Osteoblast (primary cell): ENCODE results near the gene CCL2. TPM values are rescaled to one million over a fixed set of nuclear protein-coding genes. Genes with fewer than 3 reads are reported as not detected.
"Not testable (repeated sequence)": the region's sequence is repeated elsewhere in the genome, so short reads cannot be mapped to it uniquely, and the experiment has no call there.

Experiments
- DNase-seq: peaks from one replicate; pipeline ENCODE4 v3.0.0; 2011; ENCODE audit warnings: low spot score, mixed read lengths; ENCODE audit not compliant: insufficient read length; ENCODE audit errors: missing footprints
- H2AFZ ChIP-seq: 2 replicates; pipeline ENCODE4 v1.6.0; 2011; ENCODE audit warnings: mild to moderate bottlenecking, low read length
- H3K27ac ChIP-seq: 2 replicates; pipeline ENCODE4 v1.5.1; 2011; ENCODE audit warnings: mild to moderate bottlenecking, low read depth, low read length, moderate library complexity
- H3K27me3 ChIP-seq: 2 replicates; pipeline ENCODE4 v1.6.0; 2012; ENCODE audit warnings: mild to moderate bottlenecking, control low read depth, inconsistent platforms, low read length, moderate library complexity; ENCODE audit not compliant: insufficient read depth
- H3K36me3 ChIP-seq: 2 replicates; pipeline ENCODE4 v1.5.1; 2011; ENCODE audit warnings: mild to moderate bottlenecking, low read length, control low read depth, moderate library complexity; ENCODE audit not compliant: insufficient read depth
- H3K4me1 ChIP-seq: 2 replicates; pipeline ENCODE4 v1.5.1; 2011; ENCODE audit warnings: mild to moderate bottlenecking, low read length, control low read depth, moderate library complexity; ENCODE audit not compliant: insufficient read depth
- H3K4me2 ChIP-seq: 2 replicates; pipeline ENCODE4 v1.6.0; 2011; ENCODE audit warnings: mild to moderate bottlenecking, low read length; ENCODE audit not compliant: insufficient read depth
- H3K4me3 ChIP-seq: fragments of 200-600 bp; sonication (generic); 3 replicates; pipeline ENCODE4 v1.5.1; 2012; ENCODE audit warnings: mild to moderate bottlenecking, low read length, inconsistent platforms; ENCODE audit not compliant: insufficient read depth
- H3K79me2 ChIP-seq: 2 replicates; pipeline ENCODE4 v1.6.0; 2012; ENCODE audit warnings: mild to moderate bottlenecking, low read length, control low read depth, inconsistent platforms; ENCODE audit not compliant: insufficient read depth
- H3K9me3 ChIP-seq: 2 replicates; pipeline ENCODE4 v1.5.1; 2011; ENCODE audit warnings: low read depth, low read length, control low read depth
- H4K20me1 ChIP-seq: 2 replicates; pipeline ENCODE4 v1.6.0; 2012; ENCODE audit warnings: mild to moderate bottlenecking, low read length, control low read depth; ENCODE audit not compliant: insufficient read depth
- total RNA-seq: library from RNA; depleted of rRNA; stranded (reverse); fragments of >200 nt; gene quantifications from 2 replicates; pipeline ENCODE4 v1.2.3, GENCODE V29; 2012
- TF ChIP-seq, protein P1 (sequence below): IDR thresholded peaks from 2 replicates; pipeline ENCODE4 v1.5.1; 2011; ENCODE audit warnings: mild to moderate bottlenecking, low read depth, low read length, moderate library complexity; ENCODE audit errors: extremely low read depth

The CCL2 gene
- total RNA-seq, 1 donor, result 70.9 TPM

DNA sequence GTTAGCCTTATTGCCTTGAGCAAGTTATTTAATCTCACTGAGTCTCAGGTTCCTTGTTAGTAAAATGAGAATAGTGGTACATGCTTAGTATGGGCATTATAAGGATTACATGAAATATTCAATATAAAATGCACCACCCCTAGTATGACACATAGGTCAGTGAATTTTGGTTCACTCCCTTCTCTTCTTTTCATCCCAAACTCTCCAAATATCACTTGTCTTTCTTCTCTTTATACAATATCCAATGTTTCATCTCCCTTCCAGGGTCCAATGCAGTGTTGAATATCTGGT, 28.4 kb upstream of the CCL2 start:
- Histone ChIP-seq H3K4me1 (no peaks in the 10 kb centered on the region), H3K27ac (no peak overlapping the region), H4K20me1 (no peaks in the 10 kb centered on the region), H3K36me3 (no peaks in the 10 kb centered on the region), H3K4me3 (no peak overlapping the region), H3K27me3 (peaks cover 4% of the 10 kb centered on the region), H3K9me3 (no peaks in the 10 kb centered on the region), H3K79me2 (no peaks in the 10 kb centered on the region), H3K4me2 (no peak overlapping the region), H2AFZ (no peak overlapping the region)
- no peak for DNase-seq
- TF ChIP-seq, protein P1, sequence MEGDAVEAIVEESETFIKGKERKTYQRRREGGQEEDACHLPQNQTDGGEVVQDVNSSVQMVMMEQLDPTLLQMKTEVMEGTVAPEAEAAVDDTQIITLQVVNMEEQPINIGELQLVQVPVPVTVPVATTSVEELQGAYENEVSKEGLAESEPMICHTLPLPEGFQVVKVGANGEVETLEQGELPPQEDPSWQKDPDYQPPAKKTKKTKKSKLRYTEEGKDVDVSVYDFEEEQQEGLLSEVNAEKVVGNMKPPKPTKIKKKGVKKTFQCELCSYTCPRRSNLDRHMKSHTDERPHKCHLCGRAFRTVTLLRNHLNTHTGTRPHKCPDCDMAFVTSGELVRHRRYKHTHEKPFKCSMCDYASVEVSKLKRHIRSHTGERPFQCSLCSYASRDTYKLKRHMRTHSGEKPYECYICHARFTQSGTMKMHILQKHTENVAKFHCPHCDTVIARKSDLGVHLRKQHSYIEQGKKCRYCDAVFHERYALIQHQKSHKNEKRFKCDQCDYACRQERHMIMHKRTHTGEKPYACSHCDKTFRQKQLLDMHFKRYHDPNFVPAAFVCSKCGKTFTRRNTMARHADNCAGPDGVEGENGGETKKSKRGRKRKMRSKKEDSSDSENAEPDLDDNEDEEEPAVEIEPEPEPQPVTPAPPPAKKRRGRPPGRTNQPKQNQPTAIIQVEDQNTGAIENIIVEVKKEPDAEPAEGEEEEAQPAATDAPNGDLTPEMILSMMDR, result no peak

DNA sequence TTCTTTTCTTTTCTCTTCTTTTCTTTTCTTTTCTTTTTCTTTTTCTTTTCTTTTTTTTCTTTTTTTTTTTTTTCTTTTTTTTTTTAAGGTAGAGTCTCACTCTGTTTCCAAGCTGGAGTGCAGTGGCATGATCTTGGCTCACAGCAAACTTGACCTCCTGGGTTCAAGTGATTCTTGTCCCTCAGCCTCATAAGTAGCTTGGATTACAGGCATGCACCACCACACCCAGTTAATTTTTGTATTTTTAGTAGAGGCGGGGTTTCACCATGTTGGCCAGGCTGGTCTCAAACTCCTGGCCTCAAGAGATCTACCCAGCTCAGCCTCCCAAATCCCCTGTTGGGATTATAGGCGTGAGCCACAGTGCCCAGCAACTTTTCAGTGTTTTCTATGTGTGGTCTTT, 27.8 kb upstream of the CCL2 start:
- H3K9me3 ChIP-seq, H3K27ac ChIP-seq, H3K4me2 ChIP-seq, H3K79me2 ChIP-seq, DNase-seq, H3K4me3 ChIP-seq, H4K20me1 ChIP-seq, H3K27me3 ChIP-seq, H3K36me3 ChIP-seq, H3K4me1 ChIP-seq, H2AFZ ChIP-seq: not testable (repeated sequence)

DNA sequence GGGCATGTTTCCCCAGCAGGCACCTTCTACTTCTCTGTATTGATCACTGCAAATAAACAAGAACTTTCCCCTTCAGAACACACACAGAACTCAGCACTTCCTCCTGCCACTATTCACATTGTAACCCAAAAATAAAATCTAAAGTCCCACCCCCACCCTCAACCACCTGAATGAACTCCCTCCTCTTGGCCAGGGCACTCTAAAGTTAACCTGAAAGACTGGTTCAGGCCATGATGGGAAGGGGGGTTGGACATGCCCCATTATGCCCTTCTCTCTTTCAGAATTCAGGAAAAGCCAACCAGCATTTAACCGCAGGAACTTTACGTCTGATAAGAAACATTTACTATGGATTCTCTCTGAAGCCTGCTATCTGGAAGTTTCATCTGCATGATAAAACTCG, 27.4 kb upstream of the CCL2 start:
- no peaks in the 10 kb centered on the region for H4K20me1 ChIP-seq
- no peaks in the 10 kb centered on the region for H3K36me3 ChIP-seq
- no peak overlapping the region for H3K27ac ChIP-seq
- TF ChIP-seq, protein P1, result no peak
- peaks cover 4% of the 10 kb centered on the region for H3K27me3 ChIP-seq
- H3K4me1 ChIP-seq, result no peaks in the 10 kb centered on the region
- DNase-seq, result no peak
- H2AFZ ChIP-seq, result no peak overlapping the region
- H3K79me2 ChIP-seq, result no peaks in the 10 kb centered on the region
- H3K4me3 ChIP-seq, result no peak overlapping the region
- no peaks in the 10 kb centered on the region for H3K9me3 ChIP-seq
- no peak overlapping the region for H3K4me2 ChIP-seq

DNA sequence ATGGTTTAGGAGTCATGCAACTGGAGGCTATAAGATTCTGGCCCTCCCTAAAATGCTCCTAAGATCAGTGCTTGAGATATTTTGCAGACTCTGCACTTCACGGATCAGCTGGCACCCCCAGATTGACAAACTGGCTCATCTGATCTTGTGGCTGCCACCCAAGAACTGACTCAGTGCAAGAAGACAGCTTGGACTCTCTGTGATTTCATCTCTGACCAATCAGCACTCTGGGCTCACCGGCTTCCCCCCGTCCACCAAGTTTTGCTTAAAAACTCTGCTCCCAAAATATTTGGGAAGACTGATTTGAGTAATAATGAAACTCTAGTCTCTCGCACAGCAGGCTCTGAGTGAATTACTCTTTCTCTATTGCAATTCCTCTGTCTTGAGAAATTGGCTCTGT, 26.3 kb upstream of the CCL2 start:
- H3K79me2 ChIP-seq, result no peaks in the 10 kb centered on the region
- H4K20me1 ChIP-seq, result no peaks in the 10 kb centered on the region
- no peak for DNase-seq
- TF ChIP-seq, protein P1, result no peak
- no peak overlapping the region for H3K4me3 ChIP-seq
- no peaks in the 10 kb centered on the region for H3K4me1 ChIP-seq
- H3K9me3 ChIP-seq, result no peaks in the 10 kb centered on the region
- no peak overlapping the region for H3K27ac ChIP-seq
- H2AFZ ChIP-seq, result no peak overlapping the region
- H3K4me2 ChIP-seq, result no peak overlapping the region
- H3K36me3 ChIP-seq, result no peaks in the 10 kb centered on the region
- H3K27me3 ChIP-seq, result peaks cover 4% of the 10 kb centered on the region

DNA sequence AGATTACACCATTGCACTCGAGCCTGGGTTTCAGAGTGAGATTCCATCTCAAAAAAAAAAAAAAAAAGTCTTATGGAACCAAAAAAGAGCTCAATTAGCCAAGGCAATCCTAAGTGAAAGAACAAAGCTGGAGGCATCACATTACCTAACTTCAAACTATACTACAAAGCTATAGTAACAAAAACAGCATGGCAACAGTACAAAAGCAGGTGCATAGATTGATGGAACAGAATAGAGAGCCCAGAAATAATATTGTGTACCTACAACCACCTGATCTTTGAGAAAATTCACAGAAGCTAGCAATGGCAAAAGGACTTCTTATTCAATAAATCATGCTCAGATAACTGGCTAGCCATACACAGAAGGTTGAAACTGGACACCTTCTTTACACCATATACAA, 24.7 kb upstream of the CCL2 start:
- no peak overlapping the region for H2AFZ ChIP-seq
- DNase-seq, result no peak
- no peaks in the 10 kb centered on the region for H3K4me1 ChIP-seq
- TF ChIP-seq, protein P1, result no peak
- no peak overlapping the region for H3K4me2 ChIP-seq
- no peaks in the 10 kb centered on the region for H3K9me3 ChIP-seq
- no peak overlapping the region for H3K27ac ChIP-seq
- no peaks in the 10 kb centered on the region for H4K20me1 ChIP-seq
- no peaks in the 10 kb centered on the region for H3K36me3 ChIP-seq
- H3K4me3 ChIP-seq, result no peak overlapping the region
- H3K27me3 ChIP-seq, result no peaks in the 10 kb centered on the region
- no peaks in the 10 kb centered on the region for H3K79me2 ChIP-seq
